HepG2 (cell line): Measurements from ENCODE around the gene AP3D1. TPM values are rescaled to one million over a fixed set of nuclear protein-coding genes. Genes with fewer than 3 reads are reported as not detected.

Source experiments
- ATAD3A ChIP-seq: sonication (generic); formaldehyde crosslinking; IDR thresholded peaks from 2 replicates; pipeline ENCODE4 v1.4.0; 2020; ENCODE audit warnings: missing genetic modification reagents
- CCAR2 ChIP-seq: fragments of 200-400 bp; formaldehyde crosslinking; optimal IDR thresholded peaks from 2 replicates; pipeline ENCODE3; 2018; ENCODE audit warnings: low read depth, mild to moderate bottlenecking, low read length, moderate library complexity
- CHCHD3 ChIP-seq: sonication (generic); formaldehyde crosslinking; IDR thresholded peaks from 2 replicates; pipeline ENCODE4 v1.8.0; 2022; ENCODE audit warnings: mild to moderate bottlenecking, missing genetic modification reagents, moderate library complexity
- E2F1 ChIP-seq: sonication (generic); formaldehyde crosslinking; IDR thresholded peaks from 2 replicates; pipeline ENCODE4 v1.5.0; 2020; ENCODE audit warnings: missing genetic modification reagents
- GATA4 ChIP-seq: sonication (generic); IDR thresholded peaks from 2 replicates; pipeline ENCODE4 v1.6.1; 2016; ENCODE audit warnings: antibody characterized with exemption, low read depth, borderline replicate concordance
- GATAD1 ChIP-seq: IDR thresholded peaks from 2 replicates; pipeline ENCODE4 v1.6.1; 2016; ENCODE audit warnings: missing genetic modification reagents, missing compliant biosample characterization
- HCFC1 ChIP-seq: fragments of 150-350 bp; IDR thresholded peaks from 2 replicates; pipeline ENCODE4 v1.6.1; 2014; ENCODE audit warnings: low read depth, low read length
- IKZF5 ChIP-seq: IDR thresholded peaks from 2 replicates; pipeline ENCODE4 v1.6.1; 2018; ENCODE audit warnings: missing genetic modification reagents, mild to moderate bottlenecking, missing compliant biosample characterization
- ISL2 ChIP-seq: sonication (generic); formaldehyde crosslinking; IDR thresholded peaks from 2 replicates; pipeline ENCODE4 v1.5.0; 2020; ENCODE audit warnings: missing genetic modification reagents
- MTF1 ChIP-seq: sonication (generic); formaldehyde crosslinking; IDR thresholded peaks from 2 replicates; pipeline ENCODE4 v1.5.0; 2020; ENCODE audit warnings: missing genetic modification reagents
- NFE2L1 ChIP-seq: sonication (generic); formaldehyde crosslinking; IDR thresholded peaks from 2 replicates; pipeline ENCODE4 v1.4.0; 2020; ENCODE audit warnings: missing genetic modification reagents, mild to moderate bottlenecking, borderline replicate concordance
- PHF8 ChIP-seq: sonication (generic); formaldehyde crosslinking; IDR thresholded peaks from 2 replicates; pipeline ENCODE4 v1.5.0; 2020; ENCODE audit warnings: missing genetic modification reagents
- REXO4 ChIP-seq: sonication (generic); formaldehyde crosslinking; IDR thresholded peaks from 2 replicates; pipeline ENCODE4 v1.8.0; 2022; ENCODE audit warnings: missing genetic modification reagents, mild to moderate bottlenecking, borderline replicate concordance
- RFX5 ChIP-seq: IDR thresholded peaks from 2 replicates; pipeline ENCODE4 v1.6.1; 2011; ENCODE audit warnings: low read depth, low read length, improper control_type of control experiment
- RFXAP ChIP-seq: sonication (generic); formaldehyde crosslinking; IDR thresholded peaks from 2 replicates; pipeline ENCODE4 v1.4.0; 2020; ENCODE audit warnings: missing genetic modification reagents, borderline replicate concordance
- SATB2 ChIP-seq: sonication (generic); formaldehyde crosslinking; IDR thresholded peaks from 2 replicates; pipeline ENCODE4 v1.5.0; 2020; ENCODE audit warnings: missing genetic modification reagents
- TARDBP ChIP-seq: sonication (generic); formaldehyde crosslinking; IDR thresholded peaks from 2 replicates; pipeline ENCODE4 v1.8.0; 2022; ENCODE audit warnings: mild to moderate bottlenecking, missing genetic modification reagents
- THYN1 ChIP-seq: sonication (generic); formaldehyde crosslinking; IDR thresholded peaks from 2 replicates; pipeline ENCODE4 v1.8.1; 2023; ENCODE audit warnings: low read depth, mild to moderate bottlenecking, moderate library complexity, missing genetic modification reagents, borderline replicate concordance
- ZBTB1 ChIP-seq: sonication (generic); formaldehyde crosslinking; IDR thresholded peaks from 2 replicates; pipeline ENCODE4 v1.4.0; 2020; ENCODE audit warnings: missing genetic modification reagents, borderline replicate concordance
- ZBTB21 ChIP-seq: sonication (generic); formaldehyde crosslinking; IDR thresholded peaks from 2 replicates; pipeline ENCODE4 v1.4.0; 2020; ENCODE audit warnings: missing genetic modification reagents
- ZNF263 ChIP-seq: sonication (generic); formaldehyde crosslinking; IDR thresholded peaks from 2 replicates; pipeline ENCODE4 v1.4.0; 2020; ENCODE audit warnings: missing genetic modification reagents
- ZNF264 ChIP-seq: sonication (generic); formaldehyde crosslinking; IDR thresholded peaks from 2 replicates; pipeline ENCODE4 v1.4.0; 2020; ENCODE audit warnings: missing genetic modification reagents
- ZNF543 ChIP-seq: sonication (generic); formaldehyde crosslinking; IDR thresholded peaks from 2 replicates; pipeline ENCODE4 v1.4.0; 2020; ENCODE audit warnings: mild to moderate bottlenecking, missing genetic modification reagents
- ZNF563 ChIP-seq: sonication (generic); formaldehyde crosslinking; IDR thresholded peaks from 2 replicates; pipeline ENCODE4 v1.8.0; 2022; ENCODE audit warnings: mild to moderate bottlenecking, moderate library complexity, missing genetic modification reagents
- ZNF564 ChIP-seq: sonication (generic); formaldehyde crosslinking; IDR thresholded peaks from 2 replicates; pipeline ENCODE4 v1.8.1; 2023; ENCODE audit warnings: mild to moderate bottlenecking, missing genetic modification reagents
- ZNF766 ChIP-seq: sonication (generic); formaldehyde crosslinking; IDR thresholded peaks from 2 replicates; pipeline ENCODE4 v1.5.0; 2020; ENCODE audit warnings: missing genetic modification reagents, borderline replicate concordance
- polyA plus RNA-seq, 8 experiments: library from polyadenylated mRNA; depleted of rRNA in 3 of 8; stranded (reverse) in 7 of 8; unstranded in 1 of 8; fragments of >200 nt; fragmentation: Illumina TruSeq in 4 of 8; extraction: Trizol in 4 of 8; gene quantifications; 2 replicates each; pipeline versions ENCODE4 v1.2.1 to v1.2.3, GENCODE V29; 2011 to 2016; ENCODE audit warnings: low read depth in 4 of 8, missing spikeins in 1 of 8, mixed read lengths in 1 of 8; ENCODE audit not compliant: insufficient read depth in 1 of 8
- total RNA-seq, 5 experiments: library from RNA; depleted of rRNA; stranded (reverse); fragments of >200 nt; fragmentation: Illumina TruSeq; extraction: Trizol; gene quantifications; 2 replicates each; pipeline ENCODE4 v1.2.3, GENCODE V29; 2016; ENCODE audit warnings: low read depth in 1 of 5
- TF ChIP-seq, protein P1 (sequence below): sonication (generic); formaldehyde crosslinking; IDR thresholded peaks from 2 replicates; pipeline ENCODE4 v1.4.0; 2020; ENCODE audit warnings: mild to moderate bottlenecking, low read depth, missing genetic modification reagents
- TF ChIP-seq, protein P2 (sequence below): IDR thresholded peaks from 2 replicates; pipeline ENCODE4 v1.6.1; 2016; ENCODE audit warnings: missing compliant biosample characterization, missing genetic modification reagents, borderline replicate concordance

The AP3D1 gene
- total and polyA plus RNA-seq, 2 of the 13 experiments (the other 11 are each of a cell fraction or from before 2014, with no cell fraction given): 68.0 to 82.6 TPM

DNA sequence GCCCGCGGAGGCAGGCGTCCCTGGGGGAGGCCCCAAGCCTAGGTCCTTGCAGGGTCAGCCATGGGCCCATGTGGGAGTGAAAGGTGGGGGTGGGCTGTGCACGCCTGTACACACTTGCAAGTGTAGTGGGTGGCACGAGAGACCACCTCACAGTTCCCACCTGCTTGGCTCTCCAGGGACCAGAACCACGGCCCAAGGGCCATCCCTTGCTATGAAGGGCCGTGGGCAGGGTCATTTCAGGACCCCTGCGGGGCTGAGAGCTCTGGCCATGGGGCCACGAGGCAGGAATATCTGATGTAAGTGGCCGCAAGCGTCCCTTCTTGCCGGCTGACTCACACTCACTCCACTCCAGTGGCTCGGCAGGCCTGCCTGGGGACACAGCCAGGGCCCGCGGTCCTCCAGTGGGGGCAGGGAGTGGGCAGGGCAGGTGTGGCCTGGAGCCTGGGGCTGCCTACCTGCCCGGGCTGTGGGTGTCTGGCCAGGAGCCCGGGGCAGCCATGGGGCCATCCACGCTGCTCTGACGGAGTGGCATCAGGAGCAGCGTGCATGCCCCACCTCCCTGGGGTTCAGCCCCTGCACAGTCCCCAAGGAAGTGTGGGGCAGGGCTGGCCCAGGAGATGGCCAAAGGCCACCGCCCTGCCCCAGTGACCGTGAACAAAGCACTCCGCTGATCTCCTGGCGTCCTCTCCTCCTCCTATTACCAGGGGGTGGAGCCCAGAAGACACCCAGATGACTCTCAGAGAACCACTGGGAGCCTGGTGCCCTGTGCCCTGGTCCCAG, 91.8 kb downstream of the AP3D1 start (continued):
- TF ChIP-seq GATA4: no peak
- TF ChIP-seq ZBTB1 (CRISPR knock-in tag): no peak
- TF ChIP-seq PHF8 (CRISPR knock-in tag): peak; percentile 70
- TF ChIP-seq, protein P1, sequence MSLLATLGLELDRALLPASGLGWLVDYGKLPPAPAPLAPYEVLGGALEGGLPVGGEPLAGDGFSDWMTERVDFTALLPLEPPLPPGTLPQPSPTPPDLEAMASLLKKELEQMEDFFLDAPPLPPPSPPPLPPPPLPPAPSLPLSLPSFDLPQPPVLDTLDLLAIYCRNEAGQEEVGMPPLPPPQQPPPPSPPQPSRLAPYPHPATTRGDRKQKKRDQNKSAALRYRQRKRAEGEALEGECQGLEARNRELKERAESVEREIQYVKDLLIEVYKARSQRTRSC (CRISPR knock-in tag): no peak
- TF ChIP-seq SATB2 (CRISPR knock-in tag): no peak
- TF ChIP-seq, protein P2, sequence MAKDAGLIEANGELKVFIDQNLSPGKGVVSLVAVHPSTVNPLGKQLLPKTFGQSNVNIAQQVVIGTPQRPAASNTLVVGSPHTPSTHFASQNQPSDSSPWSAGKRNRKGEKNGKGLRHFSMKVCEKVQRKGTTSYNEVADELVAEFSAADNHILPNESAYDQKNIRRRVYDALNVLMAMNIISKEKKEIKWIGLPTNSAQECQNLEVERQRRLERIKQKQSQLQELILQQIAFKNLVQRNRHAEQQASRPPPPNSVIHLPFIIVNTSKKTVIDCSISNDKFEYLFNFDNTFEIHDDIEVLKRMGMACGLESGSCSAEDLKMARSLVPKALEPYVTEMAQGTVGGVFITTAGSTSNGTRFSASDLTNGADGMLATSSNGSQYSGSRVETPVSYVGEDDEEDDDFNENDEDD: no peak
- no peak for TF ChIP-seq ZBTB21 (CRISPR knock-in tag)
- TF ChIP-seq ZNF564: no peak
- TF ChIP-seq NFE2L1: no peak
- peak; percentile 63; the same call in 1 of the 2 replicates for TF ChIP-seq ZNF263 (CRISPR knock-in tag)
- no peak for TF ChIP-seq MTF1 (CRISPR knock-in tag)
- no peak for TF ChIP-seq CHCHD3 (CRISPR knock-in tag)
- peak; percentile 19; the same call in 1 of the 2 replicates for TF ChIP-seq GATAD1 (CRISPR knock-in tag)
- peak; percentile 93 for TF ChIP-seq ZNF264
- no peak for TF ChIP-seq REXO4
- 0 out of 2 replicates have a peak, but pooled peaks have one; percentile 36 for TF ChIP-seq ATAD3A (CRISPR knock-in tag)
- no peak; the same call in 1 of the 2 replicates for TF ChIP-seq ZNF766 (CRISPR knock-in tag)
- TF ChIP-seq TARDBP (CRISPR knock-in tag): peak; percentile 86
- TF ChIP-seq RFXAP (CRISPR knock-in tag): peak; percentile 81; the same call in 1 of the 2 replicates
- TF ChIP-seq THYN1: 0 out of 2 replicates have a peak, but pooled peaks have one; percentile 37
- peak; percentile 51 for TF ChIP-seq ISL2 (CRISPR knock-in tag)
- 0 out of 2 replicates have a peak, but pooled peaks have one; percentile 3 for TF ChIP-seq HCFC1
- TF ChIP-seq ZNF543 (CRISPR knock-in tag): peak; percentile 61; the same call in 1 of the 2 replicates
- TF ChIP-seq CCAR2: no peak
- TF ChIP-seq ZNF563: 0 out of 2 replicates have a peak, but pooled peaks have one; percentile 14
- no peak for TF ChIP-seq RFX5
- TF ChIP-seq IKZF5 (CRISPR knock-in tag): peak; percentile 82; the same call in 1 of the 2 replicates
- TF ChIP-seq E2F1 (CRISPR knock-in tag): no peak
